ENCODE measurements around the gene RPP30. TPM values are rescaled to one million over a fixed set of nuclear protein-coding genes. Genes with fewer than 3 reads are reported as not detected.
"Not testable (repeated sequence)": the region's sequence is repeated elsewhere in the genome, so short reads cannot be mapped to it uniquely, and the experiment has no call there.

RPP30 gene
- total RNA-seq, 1 experiment from 2014 or later, result 21.1 TPM

DNA sequence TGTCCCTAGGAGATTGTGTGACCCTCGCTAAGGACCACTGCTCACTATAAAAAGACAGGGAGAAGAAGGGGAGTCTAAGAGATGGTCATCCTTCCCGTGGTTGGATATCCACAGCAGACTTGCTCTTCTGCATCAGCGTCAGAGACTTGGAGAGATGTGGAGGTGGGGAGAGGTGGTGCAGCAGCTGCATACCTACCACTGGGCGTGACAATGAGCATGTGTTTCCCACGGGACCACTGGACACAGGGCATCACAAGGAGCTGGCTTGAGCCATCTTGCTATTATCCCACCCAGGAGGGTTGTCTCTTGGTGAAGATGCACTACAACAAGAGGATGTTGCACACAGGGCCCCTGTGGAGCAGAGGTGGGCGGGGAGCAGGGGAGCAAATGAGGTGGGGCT lies 67.9 kb downstream of the RPP30 start:
- DNase-seq (ENCODE audit: low spot score), result no peak

DNA sequence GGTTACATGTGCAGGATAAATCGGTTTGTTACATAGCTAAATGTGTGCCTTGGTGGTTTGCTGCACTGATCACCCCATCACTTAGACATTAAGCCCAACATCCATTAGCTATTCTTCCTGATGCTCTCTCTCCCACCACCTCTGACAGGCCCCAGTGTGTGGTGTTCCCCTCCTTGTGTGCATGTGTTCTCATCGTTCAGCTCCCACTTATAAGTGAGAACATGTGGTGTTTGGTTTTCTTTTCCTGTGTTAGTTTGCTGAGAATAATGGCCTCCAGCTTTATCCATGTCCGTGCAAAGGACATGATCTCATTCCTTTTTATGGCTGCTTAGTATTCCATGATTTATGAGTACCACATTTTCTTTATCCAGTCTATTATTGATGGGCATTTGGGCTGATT lies 71.2 kb downstream of the RPP30 start:
- DNase-seq (ENCODE audit: low spot score), result not testable (repeated sequence)

DNA sequence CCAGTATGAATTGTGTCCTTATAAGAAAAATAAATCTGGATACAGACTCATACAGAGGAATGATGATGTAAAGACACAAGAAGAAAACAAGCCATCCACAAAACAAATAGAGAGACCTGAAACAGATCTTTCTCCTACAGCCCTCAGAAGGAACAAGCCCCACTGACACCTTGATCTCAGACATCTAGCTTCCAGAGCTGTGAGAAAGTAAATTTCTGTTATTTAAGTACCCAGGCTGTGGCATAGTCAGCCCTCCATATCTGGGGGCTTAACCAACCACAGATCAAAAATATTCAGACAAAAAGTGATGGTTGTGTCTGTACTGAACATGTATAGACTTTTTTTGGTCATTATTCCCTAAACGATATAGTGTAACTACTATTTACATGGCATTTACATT lies 73.0 kb downstream of the RPP30 start:
- DNase-seq (ENCODE audit: low spot score), result no peak

DNA sequence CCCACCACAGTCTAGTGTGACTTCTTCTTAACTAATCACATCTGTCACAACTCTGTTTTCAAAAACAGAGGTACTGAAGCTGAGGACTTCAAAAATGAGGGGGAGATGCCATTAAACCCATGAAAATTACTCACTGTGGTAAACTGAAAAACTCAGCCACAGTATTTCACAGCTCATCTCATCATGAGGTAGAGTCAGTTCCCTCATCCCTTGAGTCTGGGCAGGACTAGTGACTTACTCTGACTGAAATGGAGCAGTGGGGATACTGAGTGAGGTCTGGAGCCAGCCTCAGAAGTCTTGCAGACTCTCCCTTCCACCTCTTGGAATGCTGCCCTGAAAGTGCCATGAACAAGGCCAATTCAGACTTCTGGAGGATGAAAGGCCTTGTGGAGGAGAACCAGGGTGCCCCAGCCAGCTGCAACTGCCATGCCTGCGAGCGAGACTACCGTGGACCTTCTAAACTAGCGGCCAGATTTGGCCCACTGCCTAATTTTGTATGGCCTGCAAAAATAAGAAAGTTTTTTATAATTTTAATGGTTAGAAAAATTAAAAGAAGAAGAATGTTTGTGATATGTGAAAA lies 73.8 kb downstream of the RPP30 start:
- DNase-seq (ENCODE audit: low spot score), result no peak

DNA sequence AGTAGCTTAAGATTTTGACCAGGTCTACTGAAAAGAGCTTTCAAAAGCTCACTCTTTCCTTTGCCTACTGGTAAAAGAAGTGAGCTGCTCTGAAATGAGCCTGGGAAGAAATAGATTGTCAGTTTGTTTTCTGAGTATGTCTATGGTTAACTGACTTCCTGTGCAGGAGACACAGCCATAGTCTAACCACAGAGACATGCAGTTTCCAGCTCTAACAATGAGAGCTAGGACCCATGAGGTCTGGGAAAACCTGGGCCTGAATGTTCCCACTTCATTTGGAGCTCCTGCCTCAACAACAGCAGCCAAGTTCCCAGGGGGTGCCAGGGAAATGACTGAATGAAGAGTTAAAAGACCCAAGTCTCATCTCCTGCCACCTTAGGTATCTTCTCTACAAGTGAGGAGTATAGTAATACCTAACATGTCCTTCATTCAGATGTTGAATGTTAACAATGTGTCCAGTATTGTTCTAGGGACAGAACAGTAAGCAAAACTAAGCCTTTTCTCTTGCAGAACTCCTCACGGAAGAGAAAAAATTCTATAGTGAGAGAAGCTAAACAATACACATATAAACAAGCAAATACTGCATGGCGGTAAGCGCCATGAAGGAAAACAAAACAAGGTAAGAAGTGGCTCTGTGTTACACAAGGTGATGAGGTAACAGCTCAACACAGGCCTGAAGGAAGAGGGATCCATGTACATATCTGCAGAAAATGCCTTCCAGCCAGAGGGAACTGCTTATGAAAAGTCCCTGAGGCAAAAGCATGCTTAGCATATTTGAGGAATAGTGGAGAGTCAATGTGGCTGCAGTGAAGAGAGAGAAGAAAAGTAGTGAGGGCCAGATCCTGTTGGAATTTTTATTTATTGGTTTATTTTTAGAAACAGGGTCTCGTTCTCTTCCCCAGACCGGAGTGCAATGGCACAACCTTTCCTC lies 75.5 kb downstream of the RPP30 start:
- no peak for DNase-seq (ENCODE audit: low spot score)

Small RNA genes within 50 kb of the gene (small RNA-seq; reads per million reads assigned to genes)
- gene RF00019 (not detected), gene RNU6-740P (not detected)

Other genes with a start within 250 kb of the RPP30 start
- gene HTR7, start 13.9 kb upstream of the RPP30 start, total RNA-seq (2014; rRNA removed; shearing (Covaris generic)), result not detected in 2 replicates
- gene ANKRD1, start 49.1 kb downstream of the RPP30 start, total RNA-seq (2014; rRNA removed; shearing (Covaris generic)), result 0.08 TPM in 1 of 2 replicates, not detected in the other